Bronchial epithelial cell (primary cell): Measurements from ENCODE around the gene CLEC9A. TPM values are rescaled to one million over a fixed set of nuclear protein-coding genes. Genes with fewer than 3 reads are reported as not detected.
A peak's percentile ranks its signal among the peaks of the same experiment; 100 is the strongest.

Experiments used
- DNase-seq: peaks from one replicate; pipeline ENCODE4 v3.0.0-alpha.2; 2010; ENCODE audit warnings: low read depth
- FAIRE-seq: peaks from 2 replicates; lab custom pipeline; 2011; peaks lifted over from hg19 to GRCh38; lab: Jason Lieb, UNC
- H3K27me3 ChIP-seq: 2 replicates; pipeline ENCODE4 v1.5.1; 2011; ENCODE audit warnings: low read length; ENCODE audit not compliant: control insufficient read depth, insufficient read depth
- H3K36me3 ChIP-seq: 2 replicates; pipeline ENCODE4 v1.5.1; 2011; ENCODE audit warnings: low read length; ENCODE audit not compliant: control insufficient read depth, insufficient read depth
- H3K4me3 ChIP-seq: 2 replicates; pipeline ENCODE4 v1.5.1; 2011; ENCODE audit warnings: mild to moderate bottlenecking, low read depth, low read length, control low read depth
- total RNA-seq: library from RNA; depleted of rRNA; stranded (reverse); fragments of >200 nt; gene quantifications from 2 replicates; pipeline ENCODE4 v1.2.1, GENCODE V29; 2014
- TF ChIP-seq, protein P1 (sequence below): IDR thresholded peaks from 2 replicates; pipeline ENCODE4 v1.5.1; 2011; ENCODE audit warnings: mild to moderate bottlenecking, moderate library complexity, low read length, control low read depth, inconsistent platforms; ENCODE audit not compliant: insufficient read depth, severe bottlenecking

Gene CLEC9A
- total RNA-seq, 1 donor from 2014 or later: not detected

DNA sequence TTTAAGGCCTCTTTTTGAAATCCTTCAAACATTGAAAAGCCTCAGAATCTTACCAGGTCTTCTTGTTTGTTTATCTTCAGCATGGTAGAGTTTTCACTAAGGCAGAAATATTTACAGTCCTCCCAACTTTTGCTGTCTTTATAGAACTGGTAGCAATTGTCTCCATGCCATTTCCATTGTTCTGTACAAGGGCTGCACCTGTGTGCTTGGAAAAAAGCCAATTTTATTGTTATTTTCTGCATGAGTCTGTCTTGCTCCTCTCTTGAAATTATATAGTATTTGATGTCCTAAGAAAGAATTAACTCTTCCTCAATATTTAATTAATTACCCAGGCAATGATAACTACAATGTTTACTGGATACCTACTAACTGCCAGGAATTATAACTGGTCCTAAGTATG lies 45.0 kb downstream of the CLEC9A start:
- H3K27me3 ChIP-seq: no peaks in the 10 kb centered on the region
- no peaks in the 10 kb centered on the region for H3K36me3 ChIP-seq
- H3K4me3 ChIP-seq: no peak overlapping the region
- DNase-seq (no peak), FAIRE-seq (no peak)
- TF ChIP-seq, protein P1, sequence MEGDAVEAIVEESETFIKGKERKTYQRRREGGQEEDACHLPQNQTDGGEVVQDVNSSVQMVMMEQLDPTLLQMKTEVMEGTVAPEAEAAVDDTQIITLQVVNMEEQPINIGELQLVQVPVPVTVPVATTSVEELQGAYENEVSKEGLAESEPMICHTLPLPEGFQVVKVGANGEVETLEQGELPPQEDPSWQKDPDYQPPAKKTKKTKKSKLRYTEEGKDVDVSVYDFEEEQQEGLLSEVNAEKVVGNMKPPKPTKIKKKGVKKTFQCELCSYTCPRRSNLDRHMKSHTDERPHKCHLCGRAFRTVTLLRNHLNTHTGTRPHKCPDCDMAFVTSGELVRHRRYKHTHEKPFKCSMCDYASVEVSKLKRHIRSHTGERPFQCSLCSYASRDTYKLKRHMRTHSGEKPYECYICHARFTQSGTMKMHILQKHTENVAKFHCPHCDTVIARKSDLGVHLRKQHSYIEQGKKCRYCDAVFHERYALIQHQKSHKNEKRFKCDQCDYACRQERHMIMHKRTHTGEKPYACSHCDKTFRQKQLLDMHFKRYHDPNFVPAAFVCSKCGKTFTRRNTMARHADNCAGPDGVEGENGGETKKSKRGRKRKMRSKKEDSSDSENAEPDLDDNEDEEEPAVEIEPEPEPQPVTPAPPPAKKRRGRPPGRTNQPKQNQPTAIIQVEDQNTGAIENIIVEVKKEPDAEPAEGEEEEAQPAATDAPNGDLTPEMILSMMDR: no peak

- TF ChIP-seq, protein P1: no peak
- DNase-seq (no peak), FAIRE-seq (peak; percentile 7)
- H3K36me3 ChIP-seq: no peaks in the 10 kb centered on the region
- H3K27me3 ChIP-seq: no peaks in the 10 kb centered on the region
- no peak overlapping the region for H3K4me3 ChIP-seq
Measured at GRCh38 chr12:10082117-10082874, 51.8 kb downstream of the CLEC9A start.

GRCh38 chr12:10084733-10085132 lies 54.3 kb downstream of the CLEC9A start:
- no peak for DNase-seq
- no peak for FAIRE-seq

DNA sequence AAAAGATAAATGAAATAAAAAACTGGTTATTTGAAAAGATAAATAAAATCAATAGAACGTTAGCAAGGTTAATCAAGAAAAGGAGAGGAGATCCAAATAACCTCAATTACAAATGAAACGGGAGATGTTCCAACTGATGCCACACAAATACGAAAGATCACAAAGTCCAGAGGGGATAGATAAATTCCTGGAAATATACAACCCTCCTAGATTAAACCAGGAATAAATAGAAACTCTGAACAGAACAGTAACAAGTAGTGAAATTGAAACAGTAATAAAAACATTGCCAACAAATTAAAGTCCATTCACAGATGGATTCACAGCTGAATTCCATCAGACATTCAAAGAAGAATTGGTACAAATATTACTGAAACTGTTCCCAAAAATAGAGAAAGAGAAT lies 55.9 kb downstream of the CLEC9A start:
- Histone ChIP-seq H3K27me3 (no peaks in the 10 kb centered on the region), H3K36me3 (no peaks in the 10 kb centered on the region), H3K4me3 (no peak overlapping the region)
- no peak for FAIRE-seq
- no peak for DNase-seq
- TF ChIP-seq, protein P1: no peak

More at GRCh38 chr12:10084733-10085132, 54.3 kb downstream of the CLEC9A start:
- Histone ChIP-seq H3K36me3 (no peaks in the 10 kb centered on the region), H3K27me3 (no peaks in the 10 kb centered on the region), H3K4me3 (no peak overlapping the region)
- TF ChIP-seq, protein P1: no peak

GRCh38 chr12:10088031-10088430 lies 57.5 kb downstream of the CLEC9A start:
- no peak for DNase-seq
- Histone ChIP-seq H3K36me3 (no peaks in the 10 kb centered on the region), H3K4me3 (no peak overlapping the region), H3K27me3 (no peaks in the 10 kb centered on the region)
- TF ChIP-seq, protein P1: no peak
- no peak for FAIRE-seq
